CD4-positive, CD25-positive, alpha-beta regulatory T cell (primary cell): ENCODE results near the gene MAPK12. TPM values are rescaled to one million over a fixed set of nuclear protein-coding genes. Genes with fewer than 3 reads are reported as not detected.

Experiments used
- ATAC-seq, 2 donors: fragments of 150-1000 bp; cut with Tn5 transposase; one replicate each; pipeline ENCODE4 v1.10.0; 2021; ENCODE audit warnings: low read depth in 2 of 2, moderate number of reproducible peaks in 2 of 2, moderate library complexity in 1 of 2
- DNase-seq, 3 donors: peaks; one replicate each; pipeline versions ENCODE4 v3.0.0 to v3.0.0-alpha.2; 2012 to 2022; ENCODE audit warnings: mixed read lengths in 1 of 3
- H3K27ac ChIP-seq: one replicate; pipeline ENCODE4 v1.7.0; 2013; ENCODE audit warnings: mild to moderate bottlenecking, low read length; ENCODE audit not compliant: insufficient read depth, poor library complexity, severe bottlenecking
- H3K27me3 ChIP-seq: one replicate; pipeline ENCODE4 v1.7.0; 2013; ENCODE audit warnings: low read length; ENCODE audit not compliant: control insufficient read depth, insufficient read depth
- H3K36me3 ChIP-seq: one replicate; pipeline ENCODE4 v1.7.0; 2013; ENCODE audit warnings: mild to moderate bottlenecking, low read length, moderate library complexity; ENCODE audit not compliant: control insufficient read depth, insufficient read depth
- H3K4me1 ChIP-seq: 2 replicates; pipeline ENCODE4 v1.7.0; 2013; ENCODE audit warnings: mild to moderate bottlenecking, low read length; ENCODE audit not compliant: insufficient read depth, control insufficient read depth, poor library complexity, severe bottlenecking
- H3K4me3 ChIP-seq: one replicate; pipeline ENCODE4 v1.7.0; 2013; ENCODE audit warnings: low read depth, mild to moderate bottlenecking, low read length, moderate library complexity
- H3K9me3 ChIP-seq, 2 experiments: 1 replicate in 1 of 2; 2 replicates in 1 of 2; pipeline ENCODE4 v1.7.0; 2013; ENCODE audit warnings: low read length in 2 of 2, mild to moderate bottlenecking in 1 of 2, moderate library complexity in 1 of 2; ENCODE audit not compliant: control insufficient read depth in 2 of 2
- H3K27ac Mint-ChIP-seq, 3 donors: one replicate each; pipeline ENCODE4 v1.8.0; 2020 to 2022; ENCODE audit warnings: mild to moderate bottlenecking in 3 of 3, mixed read lengths in 3 of 3, moderate library complexity in 2 of 3
- H3K27me3 Mint-ChIP-seq: one replicate; pipeline ENCODE4 v1.8.0; 2022; ENCODE audit warnings: mild to moderate bottlenecking, mixed read lengths
- H3K36me3 Mint-ChIP-seq: one replicate; pipeline ENCODE4 v1.8.0; 2020; ENCODE audit warnings: mixed read lengths
- H3K4me1 Mint-ChIP-seq, 4 donors: one replicate each; pipeline ENCODE4 v1.8.0; 2020 to 2022; ENCODE audit warnings: mixed read lengths in 4 of 4, mild to moderate bottlenecking in 1 of 4
- H3K4me3 Mint-ChIP-seq, 4 donors: one replicate each; pipeline ENCODE4 v1.8.0; 2020 to 2022; ENCODE audit warnings: mild to moderate bottlenecking in 4 of 4, mixed read lengths in 4 of 4, moderate library complexity in 3 of 4
- H3K9me3 Mint-ChIP-seq, 7 donors: one replicate each; pipeline ENCODE4 v1.8.0; 2020 to 2022; ENCODE audit warnings: mixed read lengths in 7 of 7, mild to moderate bottlenecking in 3 of 7, moderate library complexity in 2 of 7
- polyA plus RNA-seq, 4 donors: library from polyadenylated mRNA; unstranded; fragments of 300-500 nt; fragmentation: Illumina TruSeq; gene quantifications; one replicate each; pipeline ENCODE4 v1.2.3, GENCODE V29; 2021
- total RNA-seq: library from RNA; stranded (reverse); gene quantifications from one replicate; pipeline ENCODE4 v1.2.3, GENCODE V29; 2022

Gene MAPK12
- total and polyA plus RNA-seq, 5 donors from 2014 or later, result 0.03 to 2.0 (median 0.05) TPM; not detected in 2

DNA sequence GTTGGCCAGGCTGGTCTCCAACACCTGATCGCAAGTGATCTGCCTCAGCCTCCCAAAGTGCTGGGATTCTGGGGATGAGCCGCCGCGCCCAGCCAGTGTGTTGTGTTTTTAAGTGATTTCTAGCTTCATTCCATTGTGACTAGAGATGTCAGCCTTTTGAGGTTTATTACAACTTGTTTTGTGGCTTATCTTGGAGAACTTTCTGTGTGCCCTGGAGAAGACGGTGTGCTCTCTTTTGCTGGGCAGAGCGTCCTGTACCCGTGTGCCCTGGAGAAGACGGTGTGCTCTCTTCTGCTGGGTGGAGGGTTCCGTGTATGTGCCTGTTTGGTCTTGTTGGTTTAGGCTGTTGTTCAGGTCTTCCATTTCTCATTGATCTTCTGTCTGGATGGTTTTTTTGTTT lies 48.2 kb downstream of the MAPK12 start:
- no peak overlapping the region for H3K4me3 ChIP-seq
- ATAC-seq, result no peak
- peak overlapping the region in 1 of 4 donors; percentile 58 for H3K4me3 Mint-ChIP-seq
- no peaks in the 10 kb centered on the region for H3K9me3 ChIP-seq
- peaks cover 28% of the 10 kb centered on the region for H3K36me3 Mint-ChIP-seq
- no peaks in the 10 kb centered on the region for H3K27me3 ChIP-seq
- no peaks in the 10 kb centered on the region for H3K27me3 Mint-ChIP-seq
- no peak overlapping the region for H3K27ac ChIP-seq
- peak overlapping the region in 1 of 3 donors; percentile 11 for H3K27ac Mint-ChIP-seq
- no peak for DNase-seq
- H3K36me3 ChIP-seq, result peaks cover 53% of the 10 kb centered on the region
- no peaks in the 10 kb centered on the region for H3K9me3 Mint-ChIP-seq
- H3K4me1 ChIP-seq, result peaks cover 8% of the 10 kb centered on the region
- peaks cover 12 to 25% (median 19%) of the 10 kb centered on the region in 4 donors for H3K4me1 Mint-ChIP-seq

DNA sequence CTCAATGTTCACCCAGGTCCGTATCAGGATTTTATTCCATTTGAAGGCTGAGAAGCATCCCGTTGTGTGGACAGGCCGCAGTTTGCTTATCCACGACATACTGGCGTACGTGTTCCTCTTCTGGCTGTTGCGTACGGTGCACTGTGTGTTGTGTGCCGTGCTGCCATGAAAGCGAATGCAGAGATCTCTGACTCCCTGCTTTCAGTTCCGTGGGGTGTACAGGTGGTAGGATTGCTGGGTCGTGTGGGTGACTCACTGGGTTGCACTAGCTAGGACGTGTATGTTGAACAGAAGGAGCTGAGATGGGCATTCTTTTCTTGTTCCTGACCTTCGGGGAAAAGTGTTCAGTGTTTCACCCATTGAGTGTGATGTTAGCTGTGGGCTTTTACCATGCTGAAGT lies 50.3 kb downstream of the MAPK12 start:
- Histone ChIP-seq H3K27ac (no peak overlapping the region), H3K9me3 (no peaks in the 10 kb centered on the region), H3K4me3 (no peak overlapping the region), H3K36me3 (peaks cover 56% of the 10 kb centered on the region), H3K4me1 (peaks cover 8% of the 10 kb centered on the region), H3K27me3 (no peaks in the 10 kb centered on the region)
- Mint-ChIP-seq H3K27ac (no peak overlapping the region), H3K36me3 (peaks cover 28% of the 10 kb centered on the region), H3K9me3 (no peaks in the 10 kb centered on the region), H3K4me1 (peaks cover 12 to 27% (median 19%) of the 10 kb centered on the region in 4 donors), H3K27me3 (no peaks in the 10 kb centered on the region), H3K4me3 (peak overlapping the region in 1 of 4 donors; percentile 35)
- DNase-seq, result no peak
- no peak for ATAC-seq

DNA sequence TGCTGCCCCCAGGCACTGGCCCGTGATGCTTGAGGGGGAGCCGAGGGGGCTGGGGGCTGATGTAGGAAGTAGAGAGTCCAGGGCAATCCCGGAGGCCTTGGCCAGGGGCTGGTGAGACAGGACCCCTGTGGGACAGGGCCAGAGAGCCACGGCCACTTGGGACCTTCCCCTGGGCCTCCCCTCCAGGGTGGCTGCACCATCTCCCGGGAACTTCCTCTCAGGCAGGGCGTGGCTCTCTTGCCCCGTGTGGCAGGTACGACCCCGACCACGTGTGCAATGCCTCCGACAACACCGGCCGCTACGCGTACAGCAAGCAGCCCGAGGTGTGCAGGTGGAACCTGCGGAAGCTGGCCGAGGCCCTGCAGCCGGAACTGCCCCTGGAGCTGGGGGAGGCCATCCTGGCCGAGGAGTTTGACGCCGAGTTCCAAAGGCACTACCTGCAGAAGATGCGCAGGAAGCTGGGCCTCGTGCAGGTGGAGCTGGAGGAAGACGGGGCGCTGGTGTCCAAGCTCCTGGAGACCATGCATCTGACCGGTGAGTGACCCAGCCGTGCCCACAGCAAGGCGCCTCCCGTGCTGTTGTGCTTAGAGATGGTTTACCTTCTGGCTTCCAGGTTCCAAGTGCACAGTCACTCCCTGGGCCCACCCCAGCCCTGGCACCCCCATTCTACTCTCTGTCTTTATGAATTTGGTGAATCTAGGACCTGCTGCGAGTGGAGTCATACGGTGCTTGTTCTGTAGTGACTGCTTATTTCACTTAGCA lies 50.9 kb downstream of the MAPK12 start:
- Mint-ChIP-seq H3K9me3 (no peaks in the 10 kb centered on the region), H3K27ac (no peak overlapping the region), H3K4me3 (peak overlapping the region in 1 of 4 donors; percentile 35), H3K36me3 (peaks cover 22% of the 10 kb centered on the region), H3K27me3 (no peaks in the 10 kb centered on the region), H3K4me1 (peaks cover 12 to 27% (median 19%) of the 10 kb centered on the region in 4 donors)
- no peaks in the 10 kb centered on the region for H3K9me3 ChIP-seq
- no peaks in the 10 kb centered on the region for H3K27me3 ChIP-seq
- ATAC-seq (no peak), DNase-seq (no peak)
- H3K36me3 ChIP-seq, result peaks cover 50% of the 10 kb centered on the region
- no peak overlapping the region for H3K4me3 ChIP-seq
- peaks cover 8% of the 10 kb centered on the region for H3K4me1 ChIP-seq
- no peak overlapping the region for H3K27ac ChIP-seq

DNA sequence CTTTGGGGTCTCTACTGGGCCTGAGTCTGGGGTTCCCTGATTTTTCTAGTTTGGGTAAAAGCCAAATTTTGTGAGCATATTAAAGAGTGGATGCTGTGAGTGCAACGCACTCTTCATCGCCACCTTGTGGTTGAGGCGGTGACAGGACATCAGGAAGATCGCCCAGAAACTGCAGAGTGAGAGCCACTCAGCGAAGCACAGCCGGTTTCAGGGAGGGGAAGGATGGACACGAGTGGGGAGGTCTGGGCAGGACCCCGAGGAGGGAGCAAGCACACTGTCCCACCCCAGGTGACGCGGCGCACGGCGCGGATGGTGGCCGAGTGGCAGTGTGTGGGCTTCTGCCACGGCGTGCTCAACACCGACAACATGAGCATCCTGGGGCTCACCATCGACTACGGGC lies 51.6 kb downstream of the MAPK12 start:
- H3K27me3 ChIP-seq, result no peaks in the 10 kb centered on the region
- Mint-ChIP-seq H3K4me3 (peak overlapping the region in 1 of 4 donors; percentile 55), H3K36me3 (peaks cover 19% of the 10 kb centered on the region), H3K9me3 (no peaks in the 10 kb centered on the region), H3K4me1 (peaks cover 12 to 29% (median 22%) of the 10 kb centered on the region in 4 donors), H3K27me3 (no peaks in the 10 kb centered on the region), H3K27ac (peak overlapping the region; percentile 18 to 89 (median 75))
- no peak overlapping the region for H3K4me3 ChIP-seq
- no peaks in the 10 kb centered on the region for H3K9me3 ChIP-seq
- peaks cover 8% of the 10 kb centered on the region for H3K4me1 ChIP-seq
- H3K36me3 ChIP-seq, result peaks cover 46% of the 10 kb centered on the region
- peak; percentile 54 to 78 (median 75) for DNase-seq
- no peak overlapping the region for H3K27ac ChIP-seq
- ATAC-seq, result peak; percentile 65 to 73

DNA sequence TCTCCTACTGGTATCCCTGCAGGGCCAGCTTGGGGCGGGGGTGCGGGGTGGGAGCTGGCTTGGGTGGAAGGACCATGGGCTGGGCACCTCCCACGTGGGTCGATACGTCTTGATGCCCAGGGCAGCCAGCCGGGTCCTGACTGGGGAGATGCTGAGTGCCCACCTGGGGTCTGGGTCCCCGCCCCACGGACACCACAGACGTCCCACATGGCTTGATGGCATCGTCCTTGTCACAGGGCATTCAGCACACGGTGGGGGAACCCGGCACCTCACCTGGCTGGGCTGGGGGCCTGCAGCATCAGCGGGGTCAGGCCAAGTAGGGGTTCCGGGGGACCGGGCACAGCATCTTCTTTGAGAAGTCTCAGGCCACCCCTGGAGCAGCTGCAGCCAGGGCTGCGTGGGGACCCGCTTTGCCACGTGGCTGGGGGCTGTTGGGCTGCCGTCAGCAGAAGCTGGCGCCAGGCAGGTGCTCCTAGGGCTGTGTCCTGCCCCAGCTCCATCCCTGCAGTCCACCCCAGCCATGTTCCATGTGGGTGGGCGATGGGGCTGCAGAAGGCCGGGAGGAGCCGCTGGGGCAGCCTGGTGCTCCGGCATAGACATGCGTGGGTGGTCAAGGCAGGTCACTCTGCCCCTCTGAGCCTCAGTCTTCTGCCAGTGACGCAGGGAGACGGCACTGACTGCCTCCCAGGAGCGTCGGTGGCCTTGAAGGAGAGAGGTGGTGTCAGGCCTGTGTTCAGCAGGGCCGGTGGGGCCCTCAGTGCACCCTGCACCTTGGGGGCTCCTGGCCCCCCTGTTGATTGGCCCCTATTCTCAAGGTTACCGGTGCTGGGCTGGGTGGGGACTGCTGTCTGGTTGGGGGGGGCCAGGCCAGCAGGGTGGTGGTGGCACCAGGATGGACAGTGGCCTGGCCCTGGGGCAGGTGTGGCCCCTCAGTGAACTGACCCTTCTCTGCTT lies 52.3 kb downstream of the MAPK12 start:
- Mint-ChIP-seq H3K36me3 (peaks cover 16% of the 10 kb centered on the region), H3K9me3 (no peaks in the 10 kb centered on the region), H3K27me3 (no peaks in the 10 kb centered on the region), H3K27ac (peak overlapping the region in 2 of 3 donors; percentile 75 to 89), H3K4me1 (peaks cover 12 to 31% (median 24%) of the 10 kb centered on the region in 4 donors), H3K4me3 (peak overlapping the region in 1 of 4 donors; percentile 55)
- Histone ChIP-seq H3K4me3 (no peak overlapping the region), H3K9me3 (no peaks in the 10 kb centered on the region), H3K4me1 (peaks cover 8% of the 10 kb centered on the region), H3K36me3 (peaks cover 44% of the 10 kb centered on the region), H3K27me3 (no peaks in the 10 kb centered on the region), H3K27ac (no peak overlapping the region)
- DNase-seq (no peak), ATAC-seq (no peak)

DNA sequence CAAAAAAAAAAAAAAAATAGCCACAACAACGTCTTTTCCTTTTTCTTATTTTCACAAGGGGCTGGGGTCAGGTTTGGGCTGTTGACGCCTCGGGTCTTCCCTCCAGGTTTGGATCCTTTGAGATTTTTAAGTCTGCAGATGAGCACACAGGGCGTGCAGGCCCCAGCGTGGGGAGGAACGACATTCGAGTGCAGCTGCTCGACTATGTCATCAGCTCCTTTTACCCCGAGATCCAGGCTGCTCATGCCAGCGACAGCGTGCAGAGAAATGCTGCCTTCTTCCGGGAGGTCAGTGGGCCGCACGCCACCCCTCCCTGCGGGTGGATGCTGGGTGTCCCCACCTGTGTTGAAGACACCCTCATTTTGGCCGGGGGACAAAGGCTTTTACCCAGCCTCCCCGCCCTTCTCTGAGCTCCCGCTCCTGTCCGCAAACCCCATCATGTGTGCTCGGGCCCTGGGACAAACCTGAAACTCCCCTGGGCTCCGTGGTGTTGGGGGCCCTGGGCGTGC lies 53.0 kb downstream of the MAPK12 start:
- ATAC-seq (no peak), DNase-seq (no peak)
- Histone ChIP-seq H3K9me3 (no peaks in the 10 kb centered on the region), H3K27me3 (no peaks in the 10 kb centered on the region), H3K36me3 (peaks cover 45% of the 10 kb centered on the region), H3K4me3 (no peak overlapping the region), H3K27ac (no peak overlapping the region), H3K4me1 (peaks cover 8% of the 10 kb centered on the region)
- H3K36me3 Mint-ChIP-seq, result peaks cover 21% of the 10 kb centered on the region
- peak overlapping the region in 1 of 4 donors; percentile 22 for H3K4me3 Mint-ChIP-seq
- H3K27ac Mint-ChIP-seq, result no peak overlapping the region
- no peaks in the 10 kb centered on the region for H3K9me3 Mint-ChIP-seq
- no peaks in the 10 kb centered on the region for H3K27me3 Mint-ChIP-seq
- peaks cover 12 to 36% (median 26%) of the 10 kb centered on the region in 4 donors for H3K4me1 Mint-ChIP-seq

DNA sequence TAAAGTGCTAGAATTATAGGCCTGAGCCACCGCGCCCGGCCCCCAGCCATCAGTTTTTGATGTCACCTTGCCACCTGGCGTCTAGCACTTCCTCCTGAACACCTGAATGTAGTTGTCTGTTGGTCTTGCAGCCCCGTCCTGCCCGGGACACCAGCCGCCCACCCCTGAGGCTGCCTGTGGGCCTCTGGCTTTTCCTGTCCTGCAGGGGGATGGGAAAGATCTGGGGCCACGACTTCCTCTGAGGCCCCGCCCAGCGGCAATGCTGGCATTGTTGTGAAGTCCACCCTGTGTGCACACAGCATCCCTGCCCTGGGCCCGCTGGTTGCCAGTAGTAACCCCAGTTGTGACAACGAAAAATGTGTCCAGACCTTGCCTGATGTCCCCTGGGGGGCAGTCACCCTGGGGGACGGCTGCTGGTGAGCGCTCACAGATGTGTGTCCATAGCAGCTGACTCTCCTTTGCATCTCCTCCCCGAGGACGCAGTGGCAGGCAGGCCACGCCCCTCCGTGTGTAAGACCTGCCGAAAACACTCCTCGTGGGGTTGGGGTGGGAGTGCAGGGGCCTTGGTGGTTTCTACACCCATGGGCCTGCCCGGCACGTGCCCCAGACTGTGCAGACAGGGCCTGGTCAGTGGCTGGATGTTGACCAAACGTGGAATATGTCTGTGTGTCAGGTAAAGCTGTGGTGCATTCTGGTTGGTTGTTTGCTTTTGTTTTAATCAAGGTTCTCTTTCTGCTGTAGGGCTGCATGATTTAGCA lies 53.9 kb downstream of the MAPK12 start:
- peaks cover 7 to 36% (median 27%) of the 10 kb centered on the region in 4 donors for H3K4me1 Mint-ChIP-seq
- Histone ChIP-seq H3K4me3 (no peak overlapping the region), H3K27ac (no peak overlapping the region), H3K4me1 (peaks cover 8% of the 10 kb centered on the region), H3K9me3 (no peaks in the 10 kb centered on the region), H3K36me3 (peaks cover 38% of the 10 kb centered on the region), H3K27me3 (no peaks in the 10 kb centered on the region)
- no peak for ATAC-seq
- H3K9me3 Mint-ChIP-seq, result no peaks in the 10 kb centered on the region
- H3K4me3 Mint-ChIP-seq, result peak overlapping the region in 1 of 4 donors; percentile 22
- H3K27me3 Mint-ChIP-seq, result no peaks in the 10 kb centered on the region
- H3K27ac Mint-ChIP-seq, result peak overlapping the region in 1 of 3 donors; percentile 52
- no peak for DNase-seq
- H3K36me3 Mint-ChIP-seq, result peaks cover 17% of the 10 kb centered on the region
